Activated CD8-positive, alpha-beta memory T cell treated with anti-CD3 and anti-CD28 coated beads for 1 hour (primary cell): ENCODE data around the gene PLPPR4.
"Not testable (repeated sequence)": the region's sequence is repeated elsewhere in the genome, so short reads cannot be mapped to it uniquely, and the experiment has no call there.

Source experiments
- DNase-seq, 2 donors: peaks; one replicate each; pipeline ENCODE4 v3.0.0-alpha.2; 2020; ENCODE audit warnings: low read depth in 1 of 2; ENCODE audit errors: extremely low read depth in 1 of 2

PLPPR4 gene

GRCh38 chr1:99264201-99265021 is at the start of gene PLPPR4:
Gene PLPPR4, plus strand, starts transcription at chr1:99264492. Its CDS starts 102 bp downstream, at chr1:99264594.
- DNase-seq = no peak

- no peak for DNase-seq
These were observed 47.3 kb upstream of the PLPPR4 start for GRCh38 chr1:99216956-99217355.

- no peak for DNase-seq
These were observed 46.7 kb upstream of the PLPPR4 start for GRCh38 chr1:99217599-99217998.

GRCh38 chr1:99218572-99218971 is 45.7 kb upstream of the PLPPR4 start:
- DNase-seq = no peak

GRCh38 chr1:99218999-99219398 is 45.3 kb upstream of the PLPPR4 start:
- no peak for DNase-seq

GRCh38 chr1:99227056-99227897 is 37.0 kb upstream of the PLPPR4 start:
- no peak for DNase-seq

- no peak for DNase-seq
These were observed 36.1 kb upstream of the PLPPR4 start for GRCh38 chr1:99228153-99228552.

GRCh38 chr1:99229122-99229521 is 35.2 kb upstream of the PLPPR4 start:
- DNase-seq = no peak

GRCh38 chr1:99230695-99231094 is 33.6 kb upstream of the PLPPR4 start:
- no peak for DNase-seq

- DNase-seq = no peak
These were observed 32.1 kb upstream of the PLPPR4 start for GRCh38 chr1:99232172-99232571.

GRCh38 chr1:99233446-99233845 is 30.8 kb upstream of the PLPPR4 start:
- no peak for DNase-seq

GRCh38 chr1:99236756-99237155 is 27.5 kb upstream of the PLPPR4 start:
- DNase-seq = no peak

- DNase-seq = no peak
These were observed 24.6 kb upstream of the PLPPR4 start for GRCh38 chr1:99239690-99240089.

GRCh38 chr1:99240621-99241020 is 23.7 kb upstream of the PLPPR4 start:
- no peak for DNase-seq

GRCh38 chr1:99246152-99246551 is 18.1 kb upstream of the PLPPR4 start:
- DNase-seq = no peak

GRCh38 chr1:99247199-99247598 is 17.1 kb upstream of the PLPPR4 start:
- DNase-seq = no peak

GRCh38 chr1:99250728-99251127 is 13.6 kb upstream of the PLPPR4 start:
- DNase-seq = no peak

- DNase-seq = no peak
These were observed 13.0 kb upstream of the PLPPR4 start for GRCh38 chr1:99251308-99251707.

- DNase-seq = no peak
These were observed 11.7 kb upstream of the PLPPR4 start for GRCh38 chr1:99252630-99253029.

GRCh38 chr1:99260402-99260801 is 3.9 kb upstream of the PLPPR4 start:
- not testable (repeated sequence) for DNase-seq

- DNase-seq = no peak
These were observed 832 bp downstream of the PLPPR4 start for GRCh38 chr1:99265124-99265523.

GRCh38 chr1:99266726-99267125 is 2.4 kb downstream of the PLPPR4 start:
- no peak for DNase-seq
